Measurements from ENCODE around the gene HEXD. TPM values are rescaled to one million over a fixed set of nuclear protein-coding genes. Genes with fewer than 3 reads are reported as not detected.
"Not testable (repeated sequence)": the region's sequence is repeated elsewhere in the genome, so short reads cannot be mapped to it uniquely, and the experiment has no call there.

Gene HEXD
- total RNA-seq, 6 donors from 2014 or later = 33.7 to 250 (median 43.4) TPM

DNA sequence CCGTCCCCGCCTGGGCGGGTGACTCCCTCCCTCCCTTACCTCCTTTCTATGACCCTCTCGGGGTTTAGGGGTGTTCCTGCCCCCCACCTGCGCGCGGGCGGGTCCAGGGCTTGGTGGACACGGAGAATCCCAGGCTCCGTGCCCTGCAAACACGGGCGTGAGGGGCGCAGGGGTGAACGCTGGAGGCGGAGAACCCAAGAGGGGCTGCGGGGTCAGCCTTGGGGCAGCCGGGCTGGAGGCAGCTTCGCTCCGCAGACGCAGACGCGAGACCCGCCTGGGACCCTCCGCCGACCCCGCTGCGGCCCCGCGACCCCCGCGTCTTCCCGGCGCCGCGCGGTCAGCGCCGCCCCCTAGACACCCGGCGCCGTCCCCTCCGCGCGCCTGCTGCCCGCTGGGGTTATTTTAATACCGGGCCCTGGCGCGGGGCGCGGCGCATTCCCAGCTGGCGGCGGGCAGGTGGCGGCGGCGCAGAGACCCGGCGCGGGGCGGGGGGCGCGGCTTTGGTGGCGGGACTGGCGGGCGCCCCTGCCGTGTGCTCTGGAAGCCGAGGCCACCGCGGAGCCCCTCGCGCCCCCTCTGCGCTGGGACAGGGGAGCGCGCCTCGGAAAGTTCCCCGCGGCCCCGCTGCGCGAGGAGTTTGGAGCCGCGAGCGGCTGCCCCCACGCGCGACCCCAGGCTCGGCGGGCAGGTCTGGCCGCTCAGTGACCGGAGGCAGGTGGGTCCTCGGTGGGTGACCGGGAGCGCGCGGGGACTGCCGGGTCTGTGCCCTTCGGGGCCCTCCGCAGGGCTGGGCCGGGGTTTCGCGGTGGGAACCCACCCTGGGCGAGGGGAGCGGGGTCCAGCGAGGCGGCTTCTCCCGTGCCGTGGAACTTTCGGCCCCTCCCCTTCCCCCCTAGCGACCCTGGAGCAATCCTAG lies 46.6 kb upstream of the HEXD start, which contains the start of gene UTS2R:
Gene UTS2R (plus strand): TSS at position 433 of the 916 bp plus-strand sequence. CDS start 2,560 bp downstream, outside the sequence.
- Histone ChIP-seq H3K9me3 (no peaks in the 10 kb centered on the region), H3K36me3 (no peaks in the 10 kb centered on the region), H3K4me1 (peaks cover 17 to 32% (median 22%) of the 10 kb centered on the region in 4 donors), H3K27ac (no peak within 1 kb of the TSS), H3K4me3 (peak within 1 kb of the TSS; percentile 10 to 33 (median 24)), H3K27me3 (peaks cover 0 to 47% (median 27%) of the 10 kb centered on the region in 4 donors)
- no peak for ATAC-seq (ENCODE audit: low FRiP score in 2 of 2)
- WGBS, 2 donors = 4% methylated on average over 77 of the region's 109 CpGs; no CpG with 5 or more reads in 1 of the 2 donors
- peak in 1 of 2 donors; percentile 83 for DNase-seq
- TF ChIP-seq, protein P1, sequence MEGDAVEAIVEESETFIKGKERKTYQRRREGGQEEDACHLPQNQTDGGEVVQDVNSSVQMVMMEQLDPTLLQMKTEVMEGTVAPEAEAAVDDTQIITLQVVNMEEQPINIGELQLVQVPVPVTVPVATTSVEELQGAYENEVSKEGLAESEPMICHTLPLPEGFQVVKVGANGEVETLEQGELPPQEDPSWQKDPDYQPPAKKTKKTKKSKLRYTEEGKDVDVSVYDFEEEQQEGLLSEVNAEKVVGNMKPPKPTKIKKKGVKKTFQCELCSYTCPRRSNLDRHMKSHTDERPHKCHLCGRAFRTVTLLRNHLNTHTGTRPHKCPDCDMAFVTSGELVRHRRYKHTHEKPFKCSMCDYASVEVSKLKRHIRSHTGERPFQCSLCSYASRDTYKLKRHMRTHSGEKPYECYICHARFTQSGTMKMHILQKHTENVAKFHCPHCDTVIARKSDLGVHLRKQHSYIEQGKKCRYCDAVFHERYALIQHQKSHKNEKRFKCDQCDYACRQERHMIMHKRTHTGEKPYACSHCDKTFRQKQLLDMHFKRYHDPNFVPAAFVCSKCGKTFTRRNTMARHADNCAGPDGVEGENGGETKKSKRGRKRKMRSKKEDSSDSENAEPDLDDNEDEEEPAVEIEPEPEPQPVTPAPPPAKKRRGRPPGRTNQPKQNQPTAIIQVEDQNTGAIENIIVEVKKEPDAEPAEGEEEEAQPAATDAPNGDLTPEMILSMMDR (IDR thresholded peaks at IDR 0.05) = no peak
- no peak for TF ChIP-seq POLR2A (IDR thresholded peaks at IDR 0.05)

DNA sequence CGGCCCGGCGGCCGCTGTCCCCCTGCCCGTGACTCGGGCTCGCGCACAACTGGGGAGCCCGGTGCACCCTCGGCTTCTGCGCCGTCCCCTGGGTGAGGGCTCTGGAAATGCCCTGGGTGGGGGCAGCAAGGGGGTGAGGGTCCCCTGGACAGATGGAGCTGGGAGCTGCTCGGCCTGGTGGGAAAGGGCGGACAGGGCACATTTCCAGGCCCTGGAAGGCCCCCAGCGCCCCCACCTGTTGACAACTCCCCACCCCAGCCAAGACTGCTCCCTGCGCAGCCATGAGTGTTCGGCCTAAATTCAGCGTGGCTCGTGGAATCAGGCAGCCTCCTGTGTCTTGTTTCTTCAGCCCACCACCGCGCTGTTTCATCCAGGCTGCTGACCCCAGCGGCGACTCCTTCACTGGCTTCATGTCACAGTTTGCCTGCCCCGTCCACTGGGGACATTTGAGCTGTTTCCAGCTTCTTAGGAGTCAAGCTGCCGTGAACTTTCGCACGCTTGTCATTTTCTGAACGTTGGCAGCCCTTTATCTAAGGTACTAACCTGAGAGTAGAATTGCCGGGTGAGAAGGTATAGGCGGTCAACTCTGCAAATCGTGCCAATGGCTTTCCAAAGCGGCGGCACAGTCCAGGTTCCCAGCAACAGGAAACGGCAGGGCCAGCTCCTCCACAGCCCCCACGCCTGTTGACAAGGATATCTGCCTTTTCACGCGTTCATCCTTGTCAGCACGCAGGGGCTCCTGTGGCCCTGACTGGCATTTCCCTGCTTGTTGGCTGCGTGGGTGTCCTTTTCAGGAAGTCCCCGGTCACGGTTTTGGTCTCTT lies 45.7 kb upstream of the HEXD start:
- no peak for DNase-seq

DNA sequence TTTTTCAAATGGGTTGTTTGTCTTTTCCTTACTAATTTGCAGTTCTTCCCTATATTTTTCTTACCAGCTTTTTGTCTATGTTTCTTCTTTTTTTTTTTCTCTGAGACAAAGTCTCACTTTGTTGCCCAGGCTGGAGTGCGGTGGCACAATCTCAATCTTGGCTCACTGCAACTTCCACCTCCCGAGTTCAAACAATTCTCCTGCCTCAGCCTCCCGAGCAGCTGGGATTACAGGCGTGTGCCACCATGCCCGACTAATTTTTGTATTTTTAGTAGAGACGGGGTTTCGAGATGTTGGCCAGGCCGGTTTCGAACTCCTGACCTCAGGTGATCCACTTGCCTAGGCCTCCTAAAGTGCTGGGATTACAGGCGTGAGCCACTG lies 45.1 kb upstream of the HEXD start:
- Histone ChIP-seq H3K27me3 (peaks cover 0 to 47% (median 27%) of the 10 kb centered on the region in 4 donors), H3K4me1 (peaks cover 17 to 32% (median 22%) of the 10 kb centered on the region in 4 donors)
- not testable (repeated sequence) for H3K4me3 ChIP-seq; H3K9me3 ChIP-seq; DNase-seq; ATAC-seq (ENCODE audit: low FRiP score in 2 of 2); H3K27ac ChIP-seq; H3K36me3 ChIP-seq
- WGBS, 2 donors = 84 to 91% methylated on average over 10 of the region's 10 CpGs

More for the DNA sequence above, 45.7 kb upstream of the HEXD start:
- Histone ChIP-seq H3K4me3 (no peak overlapping the region), H3K36me3 (no peaks in the 10 kb centered on the region), H3K27ac (no peak overlapping the region), H3K27me3 (peaks cover 0 to 47% (median 27%) of the 10 kb centered on the region in 4 donors), H3K4me1 (peaks cover 17 to 32% (median 22%) of the 10 kb centered on the region in 4 donors), H3K9me3 (no peaks in the 10 kb centered on the region)
- TF ChIP-seq POLR2AphosphoS5 (IDR thresholded peaks at IDR 0.05) (no peak), POLR2A (IDR thresholded peaks at IDR 0.05) (no peak), EP300 (IDR thresholded peaks at IDR 0.05) (no peak)
- TF ChIP-seq, protein P1 (IDR thresholded peaks at IDR 0.05) = no peak
- ATAC-seq (ENCODE audit: low FRiP score in 2 of 2) = no peak
- 38 to 39% methylated on average over 23 to 35 of the region's 41 CpGs for WGBS, 2 donors

DNA sequence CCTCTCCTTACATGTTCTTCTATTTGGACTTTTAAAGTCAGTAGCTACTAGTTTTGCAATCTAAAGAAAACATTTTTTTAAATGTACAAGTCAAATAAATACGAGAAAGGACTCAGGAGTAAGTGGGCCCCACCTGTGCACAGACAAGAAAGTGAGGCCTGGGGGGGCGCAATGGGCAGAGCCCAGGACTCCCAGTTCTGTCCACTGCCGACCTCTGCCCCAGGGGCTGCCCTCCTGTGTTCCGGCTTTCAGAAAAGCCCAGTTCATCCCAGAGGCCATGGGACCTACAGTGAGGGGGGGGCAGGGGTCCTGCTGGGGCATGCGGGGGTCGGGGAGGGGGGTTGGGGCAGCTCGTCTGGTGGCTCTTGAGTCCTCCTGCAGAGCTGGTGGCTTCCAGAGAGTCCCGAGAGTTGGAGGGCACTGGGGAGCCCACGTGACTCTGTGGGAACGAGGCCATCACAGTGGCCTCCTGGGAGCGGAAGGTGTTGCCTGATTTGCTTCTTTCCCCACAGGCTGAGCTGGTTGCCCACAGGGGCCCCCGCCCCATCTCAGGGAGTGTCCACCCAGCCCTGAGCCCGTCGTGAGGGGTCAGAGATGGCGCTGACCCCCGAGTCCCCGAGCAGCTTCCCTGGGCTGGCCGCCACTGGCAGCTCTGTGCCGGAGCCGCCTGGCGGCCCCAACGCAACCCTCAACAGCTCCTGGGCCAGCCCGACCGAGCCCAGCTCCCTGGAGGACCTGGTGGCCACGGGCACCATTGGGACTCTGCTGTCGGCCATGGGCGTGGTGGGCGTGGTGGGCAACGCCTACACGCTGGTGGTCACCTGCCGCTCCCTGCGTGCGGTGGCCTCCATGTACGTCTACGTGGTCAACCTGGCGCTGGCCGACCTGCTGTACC lies 44.2 kb upstream of the HEXD start:
- no peaks in the 10 kb centered on the region for H3K9me3 ChIP-seq
- H3K36me3 ChIP-seq = no peaks in the 10 kb centered on the region
- H3K27ac ChIP-seq = no peak overlapping the region
- H3K4me1 ChIP-seq = peaks cover 17 to 32% (median 22%) of the 10 kb centered on the region in 4 donors
- peaks cover 0 to 52% (median 27%) of the 10 kb centered on the region in 4 donors for H3K27me3 ChIP-seq
- H3K4me3 ChIP-seq = no peak overlapping the region
- WGBS, 2 donors = 86 to 90% methylated on average over 5 to 32 of the region's 37 CpGs
- DNase-seq = no peak
- TF ChIP-seq POLR2AphosphoS5 (IDR thresholded peaks at IDR 0.05) (no peak), EP300 (IDR thresholded peaks at IDR 0.05) (no peak), POLR2A (IDR thresholded peaks at IDR 0.05) (no peak)
- TF ChIP-seq, protein P1 (IDR thresholded peaks at IDR 0.05) = no peak
- no peak for ATAC-seq (ENCODE audit: low FRiP score in 2 of 2)

Measured in upper lobe of left lung (tissue), 6 donors.